HG03066 (cell line): Measurements from ENCODE around the gene ZNF385B.
"Not testable (repeated sequence)": the region's sequence is repeated elsewhere in the genome, so short reads cannot be mapped to it uniquely, and the experiment has no call there.

Experiments
- ATAC-seq: cut with Tn5 transposase; IDR thresholded peaks from one replicate; pipeline ENCODE4 v1.9.1; 2021; ENCODE audit warnings: low read depth; ENCODE audit not compliant: unreplicated experiment

Gene ZNF385B

GRCh38 chr2:179645047-179645446 lies 216.4 kb downstream of the ZNF385B start:
- ATAC-seq = no peak

- ATAC-seq = no peak
Observed at GRCh38 chr2:179642462-179642861, 218.9 kb downstream of the ZNF385B start.

- no peak for ATAC-seq
Observed at GRCh38 chr2:179636995-179637394, 224.4 kb downstream of the ZNF385B start.

GRCh38 chr2:179636100-179636980 lies 225.1 kb downstream of the ZNF385B start:
- no peak for ATAC-seq

GRCh38 chr2:179631769-179632385 lies 229.5 kb downstream of the ZNF385B start:
- not testable (repeated sequence) for ATAC-seq

- not testable (repeated sequence) for ATAC-seq
Observed at GRCh38 chr2:179629776-179630175, 231.6 kb downstream of the ZNF385B start.

- no peak for ATAC-seq
Observed at GRCh38 chr2:179626261-179626660, 235.2 kb downstream of the ZNF385B start.

- ATAC-seq = no peak
Observed at GRCh38 chr2:179622635-179623300, 238.6 kb downstream of the ZNF385B start.

GRCh38 chr2:179622112-179622511 lies 239.3 kb downstream of the ZNF385B start:
- ATAC-seq = no peak

GRCh38 chr2:179619947-179620467 lies 241.4 kb downstream of the ZNF385B start:
- ATAC-seq = no peak

- ATAC-seq = no peak
Observed at GRCh38 chr2:179614121-179614520, 247.3 kb downstream of the ZNF385B start.

- no peak for ATAC-seq
Observed at GRCh38 chr2:179613701-179614100, 247.7 kb downstream of the ZNF385B start.

GRCh38 chr2:179613299-179613651 lies 248.1 kb downstream of the ZNF385B start:
- ATAC-seq = no peak

- ATAC-seq = no peak
Observed at GRCh38 chr2:179612591-179613298, 248.7 kb downstream of the ZNF385B start.

GRCh38 chr2:179612108-179612507 lies 249.3 kb downstream of the ZNF385B start:
- ATAC-seq = no peak

GRCh38 chr2:179606141-179606540 lies 255.3 kb downstream of the ZNF385B start:
- no peak for ATAC-seq

GRCh38 chr2:179605341-179605740 lies 256.1 kb downstream of the ZNF385B start:
- ATAC-seq = no peak

- ATAC-seq = no peak
Observed at GRCh38 chr2:179604598-179604997, 256.8 kb downstream of the ZNF385B start.

GRCh38 chr2:179602452-179602851 lies 259.0 kb downstream of the ZNF385B start:
- no peak for ATAC-seq

- ATAC-seq = no peak
Observed at GRCh38 chr2:179596018-179596417, 265.4 kb downstream of the ZNF385B start.

- no peak for ATAC-seq
Observed at GRCh38 chr2:179595284-179595683, 266.1 kb downstream of the ZNF385B start.
